K562 (cell line): Measurements from ENCODE around the gene BEND6.

Experiments used
- CBFA2T3 ChIP-seq: fragments of 450-650 bp; IDR thresholded peaks from 2 replicates; pipeline ENCODE4 v1.6.1; 2017
- CTCF ChIP-seq, 3 experiments: IDR thresholded peaks in 2 of 3; conservative IDR thresholded peaks in 1 of 3; 2 replicates each; pipeline ENCODE4 v1.5.1; 2011 to 2012; ENCODE audit warnings: low read length in 3 of 3, mild to moderate bottlenecking in 3 of 3, control low read depth in 2 of 3, improper control_type of control experiment in 1 of 3, inconsistent platforms in 1 of 3, low read depth in 1 of 3, mixed read lengths in 1 of 3, moderate library complexity in 1 of 3; ENCODE audit not compliant: insufficient read depth in 2 of 3
- MLLT1 ChIP-seq, 2 experiments: fragments of 450-650 bp; IDR thresholded peaks; 2 replicates each; pipeline ENCODE4 v1.6.1; 2016
- NCOR1 ChIP-seq: fragments of 450-650 bp; IDR thresholded peaks from 2 replicates; pipeline ENCODE4 v1.6.1; 2016; ENCODE audit warnings: mild to moderate bottlenecking, moderate library complexity
- NONO ChIP-seq, 2 experiments: fragments of 200-400 bp in 1 of 2; fragments of 450-650 bp in 1 of 2; formaldehyde crosslinking in 1 of 2; IDR thresholded peaks; 2 replicates each; pipeline ENCODE4 v1.6.1; 2017; ENCODE audit warnings: low read depth in 2 of 2, mild to moderate bottlenecking in 2 of 2, moderate library complexity in 2 of 2, low read length in 1 of 2
- POLR2A ChIP-seq: fragments of 450-650 bp; conservative IDR thresholded peaks from 2 replicates; pipeline ENCODE4 v1.6.1; 2016
- SIX5 ChIP-seq, 2 experiments: IDR thresholded peaks; 2 replicates each; pipeline ENCODE4 v1.6.1; 2011; ENCODE audit warnings: low read length in 2 of 2, borderline replicate concordance in 1 of 2, low read depth in 1 of 2, mild to moderate bottlenecking in 1 of 2, moderate library complexity in 1 of 2; ENCODE audit not compliant: insufficient read depth in 1 of 2
- TCF3 ChIP-seq: sonication (generic); formaldehyde crosslinking; IDR thresholded peaks from 2 replicates; pipeline ENCODE4 v1.4.0; 2020; ENCODE audit warnings: mild to moderate bottlenecking, missing genetic modification reagents
- ZBTB17 ChIP-seq: fragments of 450-650 bp; formaldehyde crosslinking; IDR thresholded peaks from 2 replicates; pipeline ENCODE4 v1.4.0; 2020; ENCODE audit warnings: mild to moderate bottlenecking
- ZNF239 ChIP-seq: fragments of 250-450 bp; sonication (Bioruptor Pico); IDR thresholded peaks from 2 replicates; pipeline ENCODE4 v1.4.0; 2020; ENCODE audit warnings: mild to moderate bottlenecking
- ZNF584 ChIP-seq: fragments of 200-800 bp; sonication (Bioruptor generic); IDR thresholded peaks from 2 replicates; pipeline ENCODE4 v1.6.1; 2016; ENCODE audit warnings: low read depth, mild to moderate bottlenecking, missing genetic modification characterization, missing compliant biosample characterization

- TF ChIP-seq POLR2A (no peak), CTCF (IDR thresholded peaks at IDR 0.05 in 2 of 3, conservative IDR thresholded peaks at IDR 0.05 in 1 of 3; ENCODE audit: insufficient read depth in 2 of 3, low read depth in 1 of 3, low read length in 3 of 3) (no peak), MLLT1 (IDR thresholded peaks at IDR 0.05) (no peak), ZBTB17 (CRISPR knock-in tag) (no peak), SIX5 (IDR thresholded peaks at IDR 0.05; ENCODE audit: borderline replicate concordance in 1 of 2, insufficient read depth in 1 of 2, low read depth in 1 of 2, low read length in 2 of 2) (no peak), NCOR1 (no peak), ZNF239 (no peak), CBFA2T3 (no peak), TCF3 (CRISPR knock-in tag) (no peak), ZNF584 (CRISPR knock-in tag) (no peak), NONO (IDR thresholded peaks at IDR 0.05; ENCODE audit: low read depth in 2 of 2, low read length in 1 of 2) (no peak)
Measured at GRCh38 chr6:57044568-57044967, 89.7 kb downstream of the BEND6 start.
